ENCODE measurements around the gene FUBP3. TPM values are rescaled to one million over a fixed set of nuclear protein-coding genes. Genes with fewer than 3 reads are reported as not detected.

FUBP3 gene
- total RNA-seq, 1 donor from 2014 or later, result 52.3 TPM

- intact Hi-C loops (cut with micrococcal nuclease), result no loop called here
These were observed 27.7 kb downstream of the FUBP3 start for GRCh38 chr9:130606887-130607600.

- intact Hi-C loops (cut with micrococcal nuclease), result no loop called here
These were observed 28.5 kb downstream of the FUBP3 start for GRCh38 chr9:130607640-130608420.

- intact Hi-C loops (cut with micrococcal nuclease), result no loop called here
These were observed 29.3 kb downstream of the FUBP3 start for GRCh38 chr9:130608554-130609134.

GRCh38 chr9:130609163-130609562 is 29.8 kb downstream of the FUBP3 start:
- intact Hi-C loops (cut with micrococcal nuclease), result no loop called here

DNA sequence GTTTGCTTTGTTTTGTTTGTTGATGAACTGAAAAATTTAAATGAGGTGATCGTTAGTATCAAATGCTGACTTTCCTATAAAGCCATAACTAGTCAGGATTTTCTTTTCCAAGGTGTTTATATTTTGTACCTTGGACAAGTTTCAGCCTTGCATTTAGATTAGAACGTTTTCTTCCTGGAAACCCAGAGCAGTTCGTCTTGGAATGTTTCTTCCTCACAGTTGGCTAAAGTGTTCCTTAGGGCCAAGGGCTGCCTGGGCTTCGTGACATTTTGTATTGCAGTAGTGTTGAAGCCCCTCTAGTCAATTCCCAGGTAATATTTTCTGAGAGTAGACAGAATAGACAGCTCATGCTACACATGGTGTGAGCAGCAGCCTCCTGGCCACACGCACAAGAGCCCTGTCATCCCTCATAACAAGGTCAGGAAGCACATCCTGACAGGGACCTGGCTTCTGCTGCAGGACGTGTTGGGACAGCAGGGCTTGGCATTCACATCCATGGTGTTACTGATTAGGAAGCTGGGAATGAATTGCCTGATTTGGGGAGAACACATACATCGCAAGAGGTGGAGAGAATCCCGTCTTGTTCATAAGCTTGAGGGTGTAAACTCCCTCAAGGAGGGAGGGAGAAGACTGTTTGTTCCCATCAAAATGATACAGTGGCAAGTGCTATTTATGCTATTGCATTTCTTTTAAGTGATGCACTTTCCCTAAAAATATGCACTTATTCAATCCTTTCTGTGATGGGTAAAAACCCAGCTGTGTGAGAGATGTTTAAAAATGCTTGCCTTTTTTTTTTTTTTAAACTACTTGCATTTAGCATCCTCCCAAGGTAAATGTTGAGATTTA is 31.7 kb downstream of the FUBP3 start:
- intact Hi-C loops (cut with micrococcal nuclease), result no loop called here

DNA sequence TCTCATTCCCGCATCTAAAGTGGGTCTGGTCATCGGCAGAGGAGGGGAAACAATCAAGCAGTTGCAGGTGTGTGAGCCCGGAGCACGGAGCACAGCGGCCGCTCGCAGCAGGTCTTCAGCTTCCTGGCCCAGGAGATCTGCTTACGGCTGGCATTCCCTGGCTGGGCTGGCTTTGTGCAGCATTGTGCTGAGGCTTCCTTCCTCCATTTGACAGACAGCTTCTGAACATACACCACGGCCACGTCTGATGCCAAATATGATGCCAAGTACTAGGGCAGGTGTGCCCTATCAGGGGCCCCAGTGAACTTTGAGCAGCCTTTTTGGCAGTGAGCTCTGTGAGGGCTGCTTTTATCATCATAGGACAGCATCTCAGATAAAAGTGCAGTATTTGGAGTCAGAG is 37.1 kb downstream of the FUBP3 start:
- intact Hi-C loops (cut with micrococcal nuclease), result no loop called here

- intact Hi-C loops (cut with micrococcal nuclease), result no loop called here
These were observed 44.1 kb downstream of the FUBP3 start for GRCh38 chr9:130623466-130623865.

DNA sequence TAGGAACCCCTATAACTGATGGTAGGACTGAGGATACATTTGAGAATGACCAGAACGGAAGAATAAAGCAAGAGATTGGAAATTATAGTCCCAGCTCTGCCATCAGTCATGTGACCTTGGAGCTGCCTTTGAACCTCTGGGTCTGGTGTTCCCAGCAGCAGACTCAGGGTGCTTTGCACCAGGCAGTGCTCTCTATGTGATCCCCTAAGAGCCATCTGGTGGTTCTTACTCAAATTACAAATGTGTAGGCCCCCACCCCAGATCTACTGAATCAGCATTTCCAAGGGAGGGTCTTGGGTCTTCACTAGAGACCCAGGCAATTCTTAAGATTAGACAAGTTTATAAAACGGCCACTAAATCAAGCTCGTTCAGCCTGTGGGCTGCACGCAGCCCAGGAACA is 44.8 kb downstream of the FUBP3 start:
- intact Hi-C loops (cut with micrococcal nuclease), result no loop called here

DNA sequence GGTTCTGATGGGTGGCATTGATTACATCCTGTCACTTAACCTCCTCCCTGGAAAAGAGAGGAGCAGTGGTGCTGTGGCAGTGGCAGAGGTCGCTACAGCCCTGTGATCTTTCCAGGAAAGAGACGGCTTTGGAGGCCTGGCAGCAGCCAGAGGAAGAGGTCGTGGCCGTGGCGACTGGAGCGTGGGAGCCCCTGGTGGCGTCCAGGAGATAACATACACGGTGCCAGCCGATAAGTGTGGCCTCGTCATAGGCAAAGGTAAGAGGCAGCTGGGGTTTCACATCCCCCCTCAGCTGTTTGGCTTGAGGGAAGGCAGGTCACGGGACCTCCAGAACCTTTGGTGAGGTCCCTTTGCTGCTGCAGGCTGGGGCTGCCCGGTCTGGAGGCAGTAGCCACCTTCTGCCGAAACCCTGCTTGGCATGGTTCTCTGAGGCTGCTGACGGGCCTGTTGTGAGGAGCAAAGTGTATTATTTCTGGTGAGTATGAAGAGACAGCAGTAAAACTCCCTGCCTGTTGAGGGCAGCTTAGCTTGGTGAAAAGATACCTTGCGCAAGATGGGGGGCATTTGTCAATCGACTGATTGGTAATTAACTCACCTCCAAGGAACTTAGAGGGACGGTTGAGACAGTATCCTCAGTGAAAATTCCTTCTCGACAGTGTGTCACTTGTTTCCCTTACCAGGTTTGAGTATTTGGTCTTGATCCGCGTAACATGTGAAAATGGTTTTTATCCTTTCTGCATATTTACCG is 47.0 kb downstream of the FUBP3 start:
- intact Hi-C loops (cut with micrococcal nuclease), result no loop called here

DNA sequence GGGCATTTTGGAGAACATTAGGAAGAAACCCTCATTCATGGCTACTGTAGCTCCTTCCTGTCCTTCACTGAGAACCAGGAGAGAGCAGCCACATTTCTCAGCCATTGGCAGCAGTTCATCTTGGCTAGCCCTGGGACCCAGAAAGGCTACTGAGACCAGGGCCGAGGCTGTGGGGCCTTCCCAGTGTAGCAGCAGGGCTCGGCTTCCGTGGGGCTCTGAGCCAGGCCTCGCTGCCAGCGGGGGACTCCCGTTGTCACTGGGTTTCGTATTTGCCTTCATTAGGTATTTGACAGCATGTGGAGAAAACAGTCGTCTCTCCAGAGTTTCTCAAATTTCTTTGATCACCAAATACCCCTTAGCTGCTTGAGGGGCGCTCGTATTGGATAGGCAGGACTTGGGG is 47.7 kb downstream of the FUBP3 start:
- intact Hi-C loops (cut with micrococcal nuclease), result no loop called here

DNA sequence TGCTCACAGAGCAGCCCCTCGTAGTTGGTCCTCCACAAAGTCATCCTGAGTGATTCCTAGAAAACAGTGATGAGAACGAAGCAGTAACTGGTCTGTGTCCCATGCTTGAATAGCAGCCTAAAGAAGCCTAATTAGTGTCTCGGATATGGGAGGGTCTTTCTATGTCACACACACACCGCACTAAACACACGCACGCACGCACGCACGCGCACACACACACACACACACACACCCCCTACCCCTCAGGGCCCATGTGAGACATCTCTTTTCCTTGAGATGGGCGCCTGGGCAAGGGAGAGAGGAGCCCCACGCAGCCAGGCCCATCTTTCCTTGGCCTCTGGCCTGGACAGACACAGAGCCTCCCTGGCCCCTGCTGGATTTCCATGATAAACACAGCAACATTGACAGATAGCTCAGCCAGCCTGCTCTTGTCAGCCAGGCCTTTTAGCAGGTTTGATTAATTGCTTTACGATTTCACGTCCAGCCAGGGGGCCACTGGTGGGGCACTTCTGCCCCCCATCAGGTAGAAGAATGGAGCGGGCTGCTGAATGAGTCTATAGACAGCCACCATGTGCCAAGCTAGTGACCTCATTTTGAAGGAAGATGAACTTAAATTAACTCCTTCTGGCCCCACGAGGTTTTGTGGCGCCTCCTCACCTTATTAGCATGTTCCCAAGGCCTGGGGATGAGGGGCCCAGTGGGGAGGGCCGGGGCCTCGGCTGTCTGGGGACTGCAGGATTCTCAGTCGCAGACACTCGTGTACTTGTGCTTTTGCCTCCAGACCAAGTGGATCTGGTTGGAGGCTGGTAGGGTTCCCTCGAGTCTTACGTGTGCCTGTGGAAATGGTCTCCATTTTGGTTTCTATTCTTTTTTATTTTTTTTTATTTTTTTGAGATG is 48.8 kb downstream of the FUBP3 start:
- intact Hi-C loops (cut with micrococcal nuclease), result no loop called here

- intact Hi-C loops (cut with micrococcal nuclease), result no loop called here
These were observed 50.2 kb downstream of the FUBP3 start for GRCh38 chr9:130629443-130630070.

- intact Hi-C loops (cut with micrococcal nuclease), result no loop called here
These were observed 50.7 kb downstream of the FUBP3 start for GRCh38 chr9:130630071-130630450.

DNA sequence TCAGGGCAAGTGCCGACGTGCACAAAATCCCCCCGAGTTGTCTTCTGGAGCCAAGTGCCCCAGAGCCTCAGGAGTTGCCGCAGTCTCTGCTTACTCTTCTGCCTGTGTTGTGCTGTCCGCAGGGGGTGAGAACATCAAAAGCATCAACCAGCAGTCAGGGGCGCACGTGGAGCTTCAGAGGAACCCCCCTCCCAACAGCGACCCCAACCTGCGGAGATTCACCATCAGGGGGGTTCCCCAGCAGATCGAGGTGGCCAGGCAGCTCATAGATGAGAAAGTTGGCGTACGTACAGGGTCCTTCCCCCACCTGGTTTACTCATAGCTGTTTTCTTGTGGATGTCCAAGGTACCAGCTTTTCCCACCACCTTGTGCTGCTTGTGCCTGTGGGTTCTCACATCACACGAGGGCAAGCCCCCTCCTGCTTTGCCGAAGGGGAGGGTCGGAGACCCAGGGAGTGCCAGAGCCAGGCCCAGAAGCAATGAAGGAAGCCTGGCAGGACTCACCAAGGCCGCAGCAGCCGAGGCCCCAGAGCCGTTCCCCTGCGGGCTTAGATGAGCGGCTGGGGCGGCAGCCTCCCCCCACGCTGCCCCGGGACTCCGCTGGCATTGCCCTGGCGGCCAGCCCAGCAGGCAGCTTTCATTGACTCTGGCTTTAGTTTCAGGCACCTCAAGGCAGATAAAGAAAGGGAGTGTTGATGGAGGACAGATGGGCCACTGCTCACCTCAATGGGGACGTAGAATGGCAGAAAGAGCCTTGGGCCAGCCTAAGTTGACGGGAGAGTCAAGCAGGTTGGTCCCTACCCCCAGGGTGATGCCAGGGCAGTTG is 51.3 kb downstream of the FUBP3 start:
- intact Hi-C loops (cut with micrococcal nuclease), result no loop called here

DNA sequence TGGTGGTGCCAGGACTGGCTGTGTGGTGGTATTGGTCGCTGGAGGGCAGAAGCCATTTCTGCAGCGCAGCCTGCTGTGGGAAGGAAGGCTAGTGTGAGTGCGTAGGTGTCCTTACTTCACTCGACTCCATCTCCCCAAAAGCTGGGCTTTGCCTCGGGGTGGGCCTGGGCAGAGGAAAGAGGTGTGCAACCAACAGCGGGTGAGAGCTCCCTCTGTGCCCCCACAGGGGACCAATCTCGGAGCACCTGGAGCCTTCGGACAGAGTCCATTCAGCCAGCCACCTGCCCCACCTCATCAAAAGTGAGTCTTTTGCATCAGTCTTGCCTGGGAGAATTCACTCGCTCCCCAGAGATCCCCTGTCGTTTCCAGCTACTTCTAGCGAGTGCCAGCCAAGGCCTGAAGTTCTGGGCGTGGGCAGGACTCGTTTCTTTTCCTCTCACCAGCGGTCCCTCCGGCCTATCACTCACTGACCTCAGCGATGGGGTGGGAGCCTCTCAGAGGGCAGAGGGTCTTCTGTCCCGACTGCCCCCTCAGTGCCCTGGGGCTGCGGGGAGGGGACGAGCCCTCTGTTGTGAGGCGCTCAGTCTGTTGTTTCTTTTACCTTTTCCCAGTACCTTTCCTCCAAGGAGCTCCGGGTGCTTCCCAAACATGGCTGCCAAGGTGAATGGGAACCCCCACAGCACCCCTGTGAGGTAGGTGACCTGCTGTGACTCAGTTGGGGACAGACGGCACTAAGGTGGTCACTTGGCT is 52.1 kb downstream of the FUBP3 start:
- intact Hi-C loops (cut with micrococcal nuclease), result no loop called here

- intact Hi-C loops (cut with micrococcal nuclease), result no loop called here
These were observed 52.8 kb downstream of the FUBP3 start for GRCh38 chr9:130632081-130632710.

DNA sequence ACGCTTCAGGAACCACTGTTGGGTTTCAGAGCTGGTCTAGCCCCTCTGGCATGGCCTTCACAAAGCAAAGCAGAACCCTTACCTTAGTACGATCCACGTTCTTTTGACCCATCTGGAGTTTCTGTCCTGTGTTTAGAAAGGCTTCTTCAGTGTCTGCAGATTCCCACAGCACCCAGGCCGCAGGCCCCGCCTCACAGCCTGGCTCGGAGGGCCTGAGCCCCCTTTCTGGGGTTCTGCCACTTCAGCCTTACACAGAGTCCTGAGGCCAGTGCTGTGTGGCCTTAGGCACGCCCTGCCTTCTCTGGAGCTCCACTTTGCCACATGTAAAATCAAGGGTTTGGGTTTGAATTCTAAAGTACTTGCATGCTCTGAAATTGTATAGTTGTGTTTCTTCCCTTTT is 53.5 kb downstream of the FUBP3 start:
- intact Hi-C loops (cut with micrococcal nuclease), result no loop called here

Measured in T-helper 1 cell treated with Interleukin-12 subunit alpha and Interleukin-12 subunit beta and Interleukin-4 antibody, amounts not matched to agents 30 ng/mL and 1 ng/mL, for 36 hours (primary cell).